H9 (cell line): ENCODE data around the gene SLC43A1. TPM values are rescaled to one million over a fixed set of nuclear protein-coding genes. Genes with fewer than 3 reads are reported as not detected.

Experiments used
- DNase-seq: peaks from one replicate; pipeline ENCODE4 v3.0.0-alpha.2; 2017
- H2AFZ ChIP-seq: one replicate; pipeline ENCODE4 v1.6.1; 2013; ENCODE audit warnings: mild to moderate bottlenecking, low read length, control low read depth, moderate library complexity
- H2AK5ac ChIP-seq: 2 replicates; pipeline ENCODE4 v1.6.1; 2013; ENCODE audit warnings: low read length, control low read depth, mixed read lengths; ENCODE audit not compliant: insufficient read length
- H2BK120ac ChIP-seq: one replicate; pipeline ENCODE4 v1.6.1; 2013; ENCODE audit warnings: low read depth, mild to moderate bottlenecking, low read length, control low read depth, inconsistent platforms; ENCODE audit not compliant: poor library complexity, severe bottlenecking
- H2BK12ac ChIP-seq: 2 replicates; pipeline ENCODE4 v1.6.1; 2013; ENCODE audit warnings: low read length, control low read depth, mixed read lengths, low read depth; ENCODE audit not compliant: insufficient read length
- H2BK15ac ChIP-seq: 2 replicates; pipeline ENCODE4 v1.6.1; 2013; ENCODE audit warnings: low read depth, low read length, control low read depth
- H2BK20ac ChIP-seq: one replicate; pipeline ENCODE4 v1.6.1; 2013; ENCODE audit warnings: low read depth, mild to moderate bottlenecking, low read length, control low read depth, inconsistent platforms; ENCODE audit not compliant: poor library complexity, severe bottlenecking
- H2BK5ac ChIP-seq: 2 replicates; pipeline ENCODE4 v1.6.1; 2013; ENCODE audit warnings: low read length, control low read depth, mixed read lengths; ENCODE audit not compliant: insufficient read length
- H3K14ac ChIP-seq: 2 replicates; pipeline ENCODE4 v1.6.1; 2013; ENCODE audit warnings: low read length, control low read depth; ENCODE audit not compliant: insufficient read depth
- H3K18ac ChIP-seq: 2 replicates; pipeline ENCODE4 v1.6.1; 2013; ENCODE audit warnings: low read depth, mild to moderate bottlenecking, mixed read lengths, low read length, control low read depth; ENCODE audit not compliant: insufficient read length
- H3K23ac ChIP-seq: 2 replicates; pipeline ENCODE4 v1.6.1; 2013; ENCODE audit warnings: low read length, control low read depth, mixed read lengths, low read depth; ENCODE audit not compliant: insufficient read length
- H3K23me2 ChIP-seq: 2 replicates; pipeline ENCODE4 v1.6.1; 2013; ENCODE audit warnings: low read depth, mild to moderate bottlenecking, mixed read lengths, low read length, control low read depth; ENCODE audit not compliant: insufficient read length, poor library complexity, severe bottlenecking
- H3K27ac ChIP-seq: 2 replicates; pipeline ENCODE4 v1.5.1; 2013; ENCODE audit warnings: low read length, control low read depth, mixed read lengths, low read depth; ENCODE audit not compliant: insufficient read length
- H3K27me3 ChIP-seq: 2 replicates; pipeline ENCODE4 v1.6.1; 2013; ENCODE audit warnings: low read length, control low read depth, inconsistent platforms; ENCODE audit not compliant: insufficient read depth
- H3K4ac ChIP-seq: 2 replicates; pipeline ENCODE4 v1.6.1; 2013; ENCODE audit warnings: low read depth, mild to moderate bottlenecking, control low read depth, inconsistent platforms, low read length, moderate library complexity
- H3K4me1 ChIP-seq: 2 replicates; pipeline ENCODE4 v1.6.1; 2013; ENCODE audit warnings: low read length, control low read depth, inconsistent platforms; ENCODE audit not compliant: insufficient read depth
- H3K4me2 ChIP-seq: 2 replicates; pipeline ENCODE4 v1.6.1; 2013; ENCODE audit warnings: low read length, control low read depth, mixed read lengths; ENCODE audit not compliant: insufficient read length, insufficient read depth
- H3K56ac ChIP-seq: 2 replicates; pipeline ENCODE4 v1.6.1; 2013; ENCODE audit warnings: low read depth, mild to moderate bottlenecking, mixed read lengths, low read length, control low read depth; ENCODE audit not compliant: insufficient read length
- H3K79me1 ChIP-seq: 2 replicates; pipeline ENCODE4 v1.6.1; 2013; ENCODE audit warnings: low read depth, mild to moderate bottlenecking, moderate library complexity, low read length, control low read depth, inconsistent platforms; ENCODE audit not compliant: insufficient read depth, poor library complexity, severe bottlenecking
- H3K79me2 ChIP-seq: 2 replicates; pipeline ENCODE4 v1.6.1; 2013; ENCODE audit warnings: low read length, control low read depth, inconsistent platforms; ENCODE audit not compliant: insufficient read depth
- H3K9ac ChIP-seq: 2 replicates; pipeline ENCODE4 v1.6.1; 2013; ENCODE audit warnings: low read length, control low read depth, mixed read lengths; ENCODE audit not compliant: insufficient read length; ENCODE audit errors: extremely low read depth
- H3K9me3 ChIP-seq: one replicate; pipeline ENCODE4 v1.6.1; 2013; ENCODE audit warnings: low read depth, low read length, inconsistent platforms; ENCODE audit not compliant: control insufficient read depth
- H3T11ph ChIP-seq: one replicate; pipeline ENCODE4 v1.6.1; 2013; ENCODE audit warnings: mild to moderate bottlenecking, low read length, control low read depth, inconsistent platforms
- H4K20me1 ChIP-seq: one replicate; pipeline ENCODE4 v1.6.1; 2013; ENCODE audit not compliant: control insufficient read depth, insufficient read length, insufficient read depth
- H4K5ac ChIP-seq: 2 replicates; pipeline ENCODE4 v1.6.1; 2013; ENCODE audit warnings: low read depth, mild to moderate bottlenecking, mixed read lengths, low read length, control low read depth; ENCODE audit not compliant: insufficient read length
- H4K8ac ChIP-seq: replicated peaks from 2 replicates; pipeline ENCODE4 v1.6.1; 2013; ENCODE audit warnings: low read length, control low read depth, mixed read lengths, low read depth; ENCODE audit not compliant: insufficient read length
- H4K91ac ChIP-seq: 2 replicates; pipeline ENCODE4 v1.6.1; 2013; ENCODE audit warnings: low read depth, mild to moderate bottlenecking, moderate library complexity, mixed read lengths, low read length, control low read depth; ENCODE audit not compliant: insufficient read length
- H3K27ac Mint-ChIP-seq, 3 experiments: 2 replicates in 2 of 3; 3 replicates in 1 of 3; pipeline ENCODE4 v1.8.0; 2020 to 2021; ENCODE audit warnings: mixed read lengths in 3 of 3, mild to moderate bottlenecking in 1 of 3, moderate library complexity in 1 of 3
- H3K27me3 Mint-ChIP-seq: 2 replicates; pipeline ENCODE4 v1.8.0; 2021; ENCODE audit warnings: low read depth, mild to moderate bottlenecking, moderate library complexity, mixed read lengths
- H3K36me3 Mint-ChIP-seq, 3 experiments: 2 replicates in 2 of 3; 3 replicates in 1 of 3; pipeline ENCODE4 v1.8.0; 2020 to 2021; ENCODE audit warnings: low read depth in 3 of 3, mixed read lengths in 3 of 3; ENCODE audit not compliant: insufficient read depth in 1 of 3
- H3K4me1 Mint-ChIP-seq, 2 experiments: 2 replicates each; pipeline ENCODE4 v1.8.0; 2020; ENCODE audit warnings: mixed read lengths in 2 of 2
- H3K4me3 Mint-ChIP-seq, 2 experiments: 2 replicates in 1 of 2; 3 replicates in 1 of 2; pipeline ENCODE4 v1.8.0; 2020 to 2021; ENCODE audit warnings: mild to moderate bottlenecking in 2 of 2, mixed read lengths in 2 of 2, moderate library complexity in 1 of 2
- H3K9me3 Mint-ChIP-seq, 2 experiments: 2 replicates in 1 of 2; 3 replicates in 1 of 2; pipeline ENCODE4 v1.8.0; 2020; ENCODE audit warnings: mild to moderate bottlenecking in 2 of 2, mixed read lengths in 2 of 2, moderate library complexity in 1 of 2
- CTCF ChIP-seq: fragments of 200-600 bp; sonication (generic); conservative IDR thresholded peaks from 3 replicates; pipeline ENCODE4 v1.8.0; 2021; ENCODE audit warnings: antibody characterized with exemption, mild to moderate bottlenecking
- WGBS: extraction: QIAGEN DNeasy Blood & Tissue Kit; methylation state at CpG from one replicate; pipeline ENCODE4 v1.1.7; 2013; ENCODE audit warnings: missing lambda C conversion rate, low lambda C conversion rate, mixed read lengths; ENCODE audit not compliant: insufficient read length; ENCODE audit errors: extremely low coverage; 5-methylcytosine and 5-hydroxymethylcytosine counted together
- total RNA-seq: library from RNA; stranded (reverse); gene quantifications from 2 replicates; pipeline ENCODE4 v1.2.1, GENCODE V29; 2021

Gene SLC43A1
- total RNA-seq, 1 experiment from 2014 or later = 17.0 TPM

- no peak overlapping the region for H2BK5ac ChIP-seq
- H2BK120ac ChIP-seq = no peak overlapping the region
- H3K23ac ChIP-seq = no peak overlapping the region
- no peaks in the 10 kb centered on the region for H3K9me3 ChIP-seq
- DNase-seq = no peak
- no peaks in the 10 kb centered on the region for H3K79me1 ChIP-seq
- no peak overlapping the region for H2BK20ac ChIP-seq
- Mint-ChIP-seq H3K36me3 (no peaks in the 10 kb centered on the region), H3K4me1 (peaks cover 24 to 38% of the 10 kb centered on the region in 2 experiments), H3K27ac (peak overlapping the region in 1 of 3 experiments; percentile 70; a peak in 1 of 7 replicates), H3K4me3 (peak overlapping the region; percentile 52 to 87), H3K27me3 (peaks cover 88% of the 10 kb centered on the region), H3K9me3 (no peaks in the 10 kb centered on the region)
- H3K23me2 ChIP-seq = peaks cover 30% of the 10 kb centered on the region
- H2AFZ ChIP-seq = no peak overlapping the region
- H3K27ac ChIP-seq = no peak overlapping the region
- TF ChIP-seq CTCF = peak; percentile 22; the same call in 2 of the 3 replicates
- H2BK12ac ChIP-seq = no peak overlapping the region
- H4K20me1 ChIP-seq = no peaks in the 10 kb centered on the region
- no peak overlapping the region for H3K18ac ChIP-seq
- no peak overlapping the region for H3K14ac ChIP-seq
- no peak overlapping the region for H2BK15ac ChIP-seq
- no CpG with 5 or more reads among the region's 7 CpGs for WGBS
- no peak overlapping the region for H4K8ac ChIP-seq
- no peak overlapping the region for H3K4ac ChIP-seq
- peaks cover 10% of the 10 kb centered on the region; the same call in 1 of the 2 replicates for H3K27me3 ChIP-seq
- no peak overlapping the region for H3T11ph ChIP-seq
- no peak overlapping the region for H3K56ac ChIP-seq
- H2AK5ac ChIP-seq = no peak overlapping the region
- no peak overlapping the region for H4K91ac ChIP-seq
- H3K79me2 ChIP-seq = no peaks in the 10 kb centered on the region
- H3K4me2 ChIP-seq = peak overlapping the region; percentile 81
- H4K5ac ChIP-seq = no peak overlapping the region
- peaks cover 6% of the 10 kb centered on the region; the same call in 1 of the 2 replicates for H3K4me1 ChIP-seq
- no peak overlapping the region for H3K9ac ChIP-seq
Measured at GRCh38 chr11:57457643-57458023, 57.9 kb downstream of the SLC43A1 start.
